Stomach (tissue), 4 donors: Measurements from ENCODE around the gene MMEL1.

Experiments
- EP300 ChIP-seq: sonication (generic); formaldehyde crosslinking; IDR thresholded peaks from one replicate; pipeline ENCODE4 v1.6.1; 2017; ENCODE audit warnings: antibody characterized with exemption
- POLR2A ChIP-seq, 4 donors: fragments of 450-650 bp; IDR thresholded peaks; one replicate each; pipeline ENCODE4 v1.6.1; 2016; ENCODE audit warnings: antibody characterized with exemption in 4 of 4, control low read depth in 2 of 4, mild to moderate bottlenecking in 1 of 4, moderate library complexity in 1 of 4
- POLR2AphosphoS5 ChIP-seq, 3 donors: sonication (generic); formaldehyde crosslinking; IDR thresholded peaks; one replicate each; pipeline ENCODE4 v1.6.1; 2016; ENCODE audit warnings: antibody characterized with exemption in 3 of 3
- TF ChIP-seq, protein P1 (sequence below), 7 experiments: fragments of 450-650 bp in 4 of 7; fragments of 200-600 bp in 3 of 7; sonication (generic) in 3 of 7; IDR thresholded peaks; one replicate each; pipeline ENCODE4 v1.5.1; 2016 to 2019; ENCODE audit warnings: antibody characterized with exemption in 7 of 7, control low read depth in 2 of 7, mild to moderate bottlenecking in 1 of 7

DNA sequence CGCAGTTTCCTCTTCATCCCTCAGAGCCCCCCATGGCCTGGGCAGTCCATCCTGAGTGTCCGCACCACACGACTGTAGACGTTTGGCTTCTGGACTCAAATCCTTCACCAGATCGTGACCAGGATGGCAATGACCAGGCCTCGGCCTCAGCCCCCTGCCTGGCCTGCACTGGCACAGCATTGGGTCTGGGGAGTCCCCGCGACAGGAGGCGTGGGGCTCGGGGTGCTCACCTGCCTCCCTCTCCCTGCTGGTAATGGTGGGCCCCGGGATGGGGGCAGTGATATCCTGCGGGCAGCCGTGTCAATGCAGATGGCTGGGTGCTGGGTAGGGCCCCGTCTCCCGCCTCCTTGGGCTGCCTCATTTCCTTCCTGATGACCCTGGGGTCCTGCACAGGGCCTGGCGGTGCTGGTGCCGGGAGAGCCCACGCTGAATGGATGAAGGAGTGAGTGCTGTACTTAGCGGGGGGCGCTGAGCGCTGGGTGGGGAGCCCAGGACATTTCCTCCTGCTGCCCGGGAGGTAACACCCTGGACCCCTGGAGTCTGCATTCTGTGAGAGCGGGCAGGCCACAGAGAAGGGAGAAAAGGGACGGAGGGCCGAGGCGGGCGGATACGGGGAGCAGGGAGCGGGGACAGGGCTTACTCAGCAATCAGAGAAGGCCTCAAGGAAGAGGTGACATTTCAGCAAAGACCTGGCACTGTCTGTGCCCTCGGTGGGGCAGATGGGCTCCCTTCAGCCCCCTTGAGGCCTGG is 78.8 kb downstream of the MMEL1 start:
- TF ChIP-seq, protein P1, sequence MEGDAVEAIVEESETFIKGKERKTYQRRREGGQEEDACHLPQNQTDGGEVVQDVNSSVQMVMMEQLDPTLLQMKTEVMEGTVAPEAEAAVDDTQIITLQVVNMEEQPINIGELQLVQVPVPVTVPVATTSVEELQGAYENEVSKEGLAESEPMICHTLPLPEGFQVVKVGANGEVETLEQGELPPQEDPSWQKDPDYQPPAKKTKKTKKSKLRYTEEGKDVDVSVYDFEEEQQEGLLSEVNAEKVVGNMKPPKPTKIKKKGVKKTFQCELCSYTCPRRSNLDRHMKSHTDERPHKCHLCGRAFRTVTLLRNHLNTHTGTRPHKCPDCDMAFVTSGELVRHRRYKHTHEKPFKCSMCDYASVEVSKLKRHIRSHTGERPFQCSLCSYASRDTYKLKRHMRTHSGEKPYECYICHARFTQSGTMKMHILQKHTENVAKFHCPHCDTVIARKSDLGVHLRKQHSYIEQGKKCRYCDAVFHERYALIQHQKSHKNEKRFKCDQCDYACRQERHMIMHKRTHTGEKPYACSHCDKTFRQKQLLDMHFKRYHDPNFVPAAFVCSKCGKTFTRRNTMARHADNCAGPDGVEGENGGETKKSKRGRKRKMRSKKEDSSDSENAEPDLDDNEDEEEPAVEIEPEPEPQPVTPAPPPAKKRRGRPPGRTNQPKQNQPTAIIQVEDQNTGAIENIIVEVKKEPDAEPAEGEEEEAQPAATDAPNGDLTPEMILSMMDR (IDR thresholded peaks at IDR 0.05), result no peak
- TF ChIP-seq POLR2A (IDR thresholded peaks at IDR 0.05) (no peak), POLR2AphosphoS5 (IDR thresholded peaks at IDR 0.05) (no peak), EP300 (no peak)
